Urinary bladder (tissue), 4 donors: ENCODE measurements around the gene IP6K1. TPM values are rescaled to one million over a fixed set of nuclear protein-coding genes. Genes with fewer than 3 reads are reported as not detected.
A peak's percentile ranks its signal among the peaks of the same experiment; 100 is the strongest.
"Not testable (repeated sequence)": the region's sequence is repeated elsewhere in the genome, so short reads cannot be mapped to it uniquely, and the experiment has no call there.

Experiments used
- DNase-seq: peaks from one replicate; pipeline ENCODE4 v3.0.0-alpha.2; 2015; ENCODE audit errors: extremely low spot score
- H3K27ac ChIP-seq: one replicate; pipeline ENCODE4 v1.5.1; 2013; ENCODE audit warnings: low read depth, mild to moderate bottlenecking, moderate library complexity
- H3K36me3 ChIP-seq: one replicate; pipeline ENCODE4 v1.6.1; 2013; ENCODE audit warnings: mild to moderate bottlenecking, moderate library complexity; ENCODE audit not compliant: insufficient read depth
- H3K4me1 ChIP-seq: one replicate; pipeline ENCODE4 v1.6.1; 2013; ENCODE audit warnings: mild to moderate bottlenecking, moderate library complexity; ENCODE audit not compliant: insufficient read depth
- H3K4me3 ChIP-seq: one replicate; pipeline ENCODE4 v1.5.1; 2013; ENCODE audit warnings: low read depth, low read length
- WGBS: extraction: QIAGEN DNeasy Blood & Tissue Kit; methylation state at CpG from one replicate; pipeline ENCODE4 v1.1.7; 2013; 5-methylcytosine and 5-hydroxymethylcytosine counted together
- polyA plus RNA-seq: library from polyadenylated mRNA; stranded (reverse); fragments of 200-250 nt; gene quantifications from one replicate; pipeline ENCODE4 v1.2.3, GENCODE V29; 2013
- total RNA-seq: library from RNA; depleted of rRNA; stranded (reverse); fragments of >200 nt; gene quantifications from one replicate; pipeline ENCODE4 v1.2.3, GENCODE V29; 2014
- donor health status: healthy with polysubstance abuse.
- donor health status: healthy.

IP6K1 gene
- total and polyA plus RNA-seq, 2 donors = 31.0 to 31.6 TPM

DNA sequence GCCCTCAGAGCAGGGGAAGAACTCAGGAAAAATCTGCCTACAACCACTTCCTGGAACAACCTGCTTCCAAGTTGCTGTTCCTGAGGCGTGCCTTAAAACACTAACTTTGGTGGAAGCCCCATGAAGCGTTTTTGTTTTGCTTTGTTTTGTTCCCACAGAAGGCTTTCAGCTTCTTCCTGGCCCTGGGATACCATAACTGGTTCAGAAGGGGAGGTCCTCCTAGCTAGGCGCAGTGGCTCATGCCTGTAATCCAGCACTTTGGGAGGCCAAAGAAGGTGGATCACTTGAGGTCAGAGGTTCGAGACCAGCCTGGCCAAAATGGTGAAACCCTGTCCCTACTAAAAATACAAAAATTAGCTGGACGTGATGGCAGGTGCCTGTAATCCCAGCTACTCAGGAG is 1.2 kb upstream of the IP6K1 start:
- Histone ChIP-seq H3K4me1 (no peaks in the 10 kb centered on the region), H3K36me3 (no peaks in the 10 kb centered on the region), H3K4me3 (no peak overlapping the region), H3K27ac (no peak overlapping the region)
- DNase-seq = no peak
- 89% methylated on average over 5 of the region's 5 CpGs for WGBS

DNA sequence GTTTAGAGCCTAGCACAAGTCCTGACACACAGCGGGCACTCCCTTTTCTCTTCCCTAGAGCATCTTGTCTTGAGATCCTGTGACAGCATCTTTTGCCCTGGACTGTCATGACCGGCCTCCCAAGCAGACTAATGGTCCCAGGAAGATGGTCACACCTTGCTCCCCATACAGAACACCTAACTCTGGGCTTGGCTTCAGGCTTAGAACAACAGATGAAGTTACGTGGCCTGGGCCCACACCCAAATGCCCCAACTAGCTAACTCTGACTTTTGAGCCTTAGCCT is 781 bp upstream of the IP6K1 start:
- WGBS = 74% methylated on average over 3 of the region's 3 CpGs
- H3K27ac ChIP-seq = peak overlapping the region; percentile 91
- DNase-seq = no peak
- H3K36me3 ChIP-seq = no peaks in the 10 kb centered on the region
- no peak overlapping the region for H3K4me3 ChIP-seq
- H3K4me1 ChIP-seq = no peaks in the 10 kb centered on the region

GRCh38 chr3:49785565-49786356 is 581 bp downstream of the IP6K1 start:
- H3K27ac ChIP-seq = peak overlapping the region; percentile 88
- H3K4me1 ChIP-seq = no peaks in the 10 kb centered on the region
- H3K36me3 ChIP-seq = no peaks in the 10 kb centered on the region
- no peak for DNase-seq
- H3K4me3 ChIP-seq = peak overlapping the region; percentile 95
- WGBS = 2% methylated on average over 50 of the region's 50 CpGs

DNA sequence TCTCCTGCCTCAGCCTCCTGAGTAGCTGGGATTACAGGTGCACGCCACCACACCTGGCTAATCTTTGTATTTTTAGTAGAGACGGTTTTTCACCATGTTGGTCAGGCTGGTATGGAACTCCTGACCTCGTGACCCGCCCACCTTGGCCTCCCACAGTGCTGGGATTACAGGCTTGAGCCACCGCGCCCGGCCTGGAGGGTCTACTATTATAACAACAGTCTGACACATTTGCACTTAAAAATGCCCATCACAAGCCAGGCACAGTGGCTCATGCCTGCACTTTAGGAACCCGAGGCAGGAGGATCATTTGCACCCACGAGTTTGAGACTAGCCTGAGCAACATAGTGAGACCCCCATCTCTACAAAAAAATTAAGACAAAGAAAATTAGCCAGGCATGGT is 4.1 kb downstream of the IP6K1 start:
- not testable (repeated sequence) for H3K27ac ChIP-seq, H3K36me3 ChIP-seq, DNase-seq, H3K4me1 ChIP-seq, H3K4me3 ChIP-seq
- 94% methylated on average over 9 of the region's 9 CpGs for WGBS

- Histone ChIP-seq H3K4me3 (no peak overlapping the region), H3K36me3 (no peaks in the 10 kb centered on the region), H3K27ac (no peak overlapping the region), H3K4me1 (no peaks in the 10 kb centered on the region)
- DNase-seq = no peak
- WGBS = 65% methylated on average over 5 of the region's 5 CpGs
These were observed 4.7 kb downstream of the IP6K1 start for GRCh38 chr3:49781415-49782199.

GRCh38 chr3:49780975-49781365 is 5.4 kb downstream of the IP6K1 start:
- H3K4me1 ChIP-seq, DNase-seq, H3K36me3 ChIP-seq, H3K4me3 ChIP-seq, H3K27ac ChIP-seq: not testable (repeated sequence)
- WGBS = 83% methylated on average over 9 of the region's 9 CpGs

- DNase-seq = no peak
- no peaks in the 10 kb centered on the region for H3K4me1 ChIP-seq
- WGBS = 58% methylated on average over 4 of the region's 4 CpGs
- no peak overlapping the region for H3K4me3 ChIP-seq
- H3K27ac ChIP-seq = no peak overlapping the region
- no peaks in the 10 kb centered on the region for H3K36me3 ChIP-seq
These were observed 6.0 kb downstream of the IP6K1 start for GRCh38 chr3:49780080-49780974.

- no peaks in the 10 kb centered on the region for H3K36me3 ChIP-seq
- WGBS = 93% methylated on average over 5 of the region's 5 CpGs
- no peak overlapping the region for H3K4me3 ChIP-seq
- no peak overlapping the region for H3K27ac ChIP-seq
- H3K4me1 ChIP-seq = no peaks in the 10 kb centered on the region
- DNase-seq = no peak
These were observed 6.8 kb downstream of the IP6K1 start for GRCh38 chr3:49779358-49780079.

GRCh38 chr3:49776101-49776500 is 10.2 kb downstream of the IP6K1 start:
- 92% methylated on average over 8 of the region's 8 CpGs for WGBS
- not testable (repeated sequence) for H3K36me3 ChIP-seq, H3K4me1 ChIP-seq, H3K27ac ChIP-seq, DNase-seq, H3K4me3 ChIP-seq

DNA sequence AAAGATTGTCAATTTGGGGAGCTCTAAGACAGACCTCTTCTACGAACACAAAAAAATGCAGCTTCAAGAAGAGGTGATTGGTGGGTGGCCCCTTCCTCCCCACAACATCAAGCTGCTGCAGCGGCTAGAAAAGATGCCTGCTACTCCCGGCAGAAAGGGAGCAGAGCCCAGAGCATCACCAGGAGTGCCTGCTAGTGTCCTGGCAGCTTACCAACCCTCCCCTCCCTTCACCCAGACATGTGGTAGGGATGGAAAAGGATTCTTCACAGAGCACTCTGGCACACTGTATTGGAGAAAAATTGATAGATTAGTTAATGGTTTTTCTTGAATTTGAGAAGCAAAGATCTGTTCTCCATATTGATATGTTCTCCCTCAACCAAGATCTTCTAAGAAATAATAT is 10.8 kb downstream of the IP6K1 start:
- 35% methylated on average over 3 of the region's 3 CpGs for WGBS
- Histone ChIP-seq H3K36me3 (no peaks in the 10 kb centered on the region), H3K4me3 (no peak overlapping the region), H3K27ac (no peak overlapping the region), H3K4me1 (no peaks in the 10 kb centered on the region)
- DNase-seq = no peak

GRCh38 chr3:49772703-49773102 is 13.6 kb downstream of the IP6K1 start:
- 98% methylated on average over 2 of the region's 2 CpGs for WGBS
- no peak for DNase-seq
- no peak overlapping the region for H3K4me3 ChIP-seq
- H3K4me1 ChIP-seq = no peaks in the 10 kb centered on the region
- no peaks in the 10 kb centered on the region for H3K36me3 ChIP-seq
- no peak overlapping the region for H3K27ac ChIP-seq

- Histone ChIP-seq H3K4me3 (no peak overlapping the region), H3K27ac (no peak overlapping the region), H3K36me3 (no peaks in the 10 kb centered on the region), H3K4me1 (no peaks in the 10 kb centered on the region)
- 89% methylated on average over 1 of the region's 1 CpG for WGBS
- no peak for DNase-seq
These were observed 14.9 kb downstream of the IP6K1 start for GRCh38 chr3:49771340-49771938.

DNA sequence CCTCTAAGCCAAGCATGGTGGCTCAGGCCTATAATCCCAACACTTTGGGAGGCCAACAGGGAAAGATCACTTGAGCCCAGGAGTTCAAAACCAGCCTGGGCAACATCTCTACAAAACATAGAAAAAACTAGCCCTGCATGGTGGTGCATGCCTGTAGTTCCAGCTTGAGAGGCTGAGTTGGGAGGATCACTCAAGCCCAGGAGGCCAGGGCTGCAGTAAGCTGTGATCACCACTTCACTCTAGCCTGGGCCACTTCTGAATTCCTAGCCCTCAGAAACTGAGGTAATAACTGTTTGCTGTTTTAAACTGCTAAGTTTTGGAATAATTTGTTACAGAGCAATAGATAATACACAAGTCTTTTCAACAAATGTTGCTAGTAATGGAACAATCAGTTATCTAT is 16.4 kb downstream of the IP6K1 start:
- Histone ChIP-seq H3K27ac (no peak overlapping the region), H3K4me1 (no peaks in the 10 kb centered on the region), H3K36me3 (no peaks in the 10 kb centered on the region), H3K4me3 (no peak overlapping the region)
- DNase-seq = no peak
